Right lobe of liver (tissue), 6 donors: ENCODE measurements around the gene EPOP. TPM values are rescaled to one million over a fixed set of nuclear protein-coding genes. Genes with fewer than 3 reads are reported as not detected.

Source experiments
- ATAC-seq, 4 donors: fragments of 200-7000 bp; cut with Tn5 transposase; one replicate each; pipeline ENCODE4 v1.9.1; 2020; ENCODE audit warnings: mild to moderate bottlenecking in 4 of 4, moderate library complexity in 4 of 4
- DNase-seq, 3 donors: peaks; one replicate each; pipeline ENCODE4 v3.0.0-alpha.2; 2020
- H3K27ac ChIP-seq, 3 donors: fragments of 200-600 bp; one replicate each; pipeline ENCODE4 v1.8.0; 2022
- H3K27me3 ChIP-seq, 2 donors: fragments of 200-600 bp; one replicate each; pipeline ENCODE4 v1.8.0; 2022
- H3K36me3 ChIP-seq, 4 donors: fragments of 200-600 bp; sonication (generic) in 1 of 4; one replicate each; pipeline versions ENCODE4 v1.5.1 to v1.8.0; 2017 to 2022; ENCODE audit warnings: control low read depth in 1 of 4
- H3K4me1 ChIP-seq, 4 donors: fragments of 200-600 bp; sonication (generic) in 1 of 4; one replicate each; pipeline versions ENCODE4 v1.5.1 to v1.8.0; 2017 to 2022; ENCODE audit warnings: control low read depth in 1 of 4
- H3K4me3 ChIP-seq, 3 donors: fragments of 200-600 bp; one replicate each; pipeline ENCODE4 v1.8.0; 2022
- H3K9me3 ChIP-seq, 4 donors: fragments of 200-600 bp; sonication (generic) in 1 of 4; one replicate each; pipeline versions ENCODE4 v1.5.1 to v1.8.0; 2017 to 2022; ENCODE audit warnings: control low read depth in 1 of 4
- CTCF ChIP-seq, 4 donors: fragments of 200-600 bp in 3 of 4; fragments of 450-650 bp in 1 of 4; IDR thresholded peaks; one replicate each; pipeline versions ENCODE4 v1.5.1 to v1.8.0; 2016 to 2022; ENCODE audit warnings: antibody characterized with exemption in 4 of 4, mild to moderate bottlenecking in 2 of 4
- POLR2A ChIP-seq: fragments of 450-650 bp; IDR thresholded peaks from one replicate; pipeline ENCODE4 v1.6.1; 2017; ENCODE audit warnings: antibody characterized with exemption, mild to moderate bottlenecking
- WGBS: methylation state at CpG from one replicate; pipeline ENCODE4 v1.1.6; 2018; ENCODE audit warnings: low coverage, low lambda C conversion rate; ENCODE audit not compliant: insufficient coverage; ENCODE audit errors: missing lambda C conversion rate; 5-methylcytosine and 5-hydroxymethylcytosine counted together
- intact Hi-C, 2 donors: fragments of 100-400 bp; cut with DNase I; formaldehyde crosslinking; loops; one replicate each; pipeline versions ENCODE4 v1.11.2 to v1.14.1; 2022
- total RNA-seq, 6 experiments: library from RNA; depleted of rRNA in 2 of 6; stranded (reverse); fragments of >200 nt in 2 of 6; fragmentation: NEBNext Ultra II Directional in 3 of 6; extraction: Animal tissue kit (Norgen Biotek cat#: 25700) in 3 of 6; gene quantifications; one replicate each; pipeline versions ENCODE4 v1.1.0 to v1.2.4, GENCODE V29; 2016 to 2023
- donor health status: DM: no; HTN: yes; CAD: no.
- donor health status: DM: no; HTN: no; CAD: no.
- donor health status: DM: no; HTN: no; CAD: no.
- donor health status: DM: no; HTN: yes; CAD: no.
- donor health status: DM: no; HTN: yes; CAD: no.

The EPOP gene
- total RNA-seq, 6 experiments from 2014 or later, result 1.1 to 6.0 (median 3.0) TPM

GRCh38 chr17:38703742-38704605 is 29.2 kb upstream of the EPOP start:
- ATAC-seq, result peak; percentile 38 to 69 (median 54)
- intact Hi-C loops, result no loop called here
- TF ChIP-seq CTCF (IDR thresholded peaks at IDR 0.05) (no peak), POLR2A (peak; percentile 49)
- Histone ChIP-seq H3K4me1 (peaks cover 0 to 14% (median 6%) of the 10 kb centered on the region in 4 donors), H3K4me3 (peak overlapping the region; percentile 75 to 86 (median 82)), H3K36me3 (no peaks in the 10 kb centered on the region), H3K27me3 (no peaks in the 10 kb centered on the region), H3K9me3 (no peaks in the 10 kb centered on the region), H3K27ac (peak overlapping the region; percentile 91 to 94 (median 93))
- peak; percentile 84 to 92 (median 92) for DNase-seq
- WGBS, result 0% methylated on average over 32 of the region's 50 CpGs

- Histone ChIP-seq H3K27ac (peak overlapping the region; percentile 91 to 94 (median 93)), H3K27me3 (no peaks in the 10 kb centered on the region), H3K9me3 (no peaks in the 10 kb centered on the region), H3K4me1 (peaks cover 0 to 14% (median 6%) of the 10 kb centered on the region in 4 donors), H3K36me3 (no peaks in the 10 kb centered on the region), H3K4me3 (peak overlapping the region; percentile 75 to 86 (median 82))
- peak in 2 of 4 donors; percentile 0 to 1 for ATAC-seq
- DNase-seq, result peak; percentile 54 to 73 (median 58)
- 1% methylated on average over 31 of the region's 55 CpGs for WGBS
- TF ChIP-seq CTCF (IDR thresholded peaks at IDR 0.05), result no peak
- TF ChIP-seq POLR2A, result no peak
- intact Hi-C loops, result no loop called here
These were observed 28.4 kb upstream of the EPOP start for GRCh38 chr17:38702916-38703741.

- DNase-seq (peak; percentile 89 to 92 (median 92)), ATAC-seq (peak; percentile 42 to 66 (median 60))
- 0% methylated on average over 6 of the region's 81 CpGs for WGBS
- intact Hi-C loops, result no loop called here
- Histone ChIP-seq H3K36me3 (no peaks in the 10 kb centered on the region), H3K27ac (peak overlapping the region; percentile 91 to 94 (median 93)), H3K4me3 (peak overlapping the region; percentile 75 to 86 (median 82)), H3K9me3 (no peaks in the 10 kb centered on the region), H3K27me3 (no peaks in the 10 kb centered on the region), H3K4me1 (peaks cover 0 to 14% (median 6%) of the 10 kb centered on the region in 4 donors)
- TF ChIP-seq CTCF (IDR thresholded peaks at IDR 0.05) (no peak), POLR2A (peak; percentile 91)
These were observed 27.6 kb upstream of the EPOP start for GRCh38 chr17:38702166-38702915.
